ENCODE measurements around the gene ZNF566. TPM values are rescaled to one million over a fixed set of nuclear protein-coding genes. Genes with fewer than 3 reads are reported as not detected.

ZNF566 gene
- total RNA-seq (10 to 100 TPM; 10.5 to 21.9 TPM), polyA plus RNA-seq (1 to 10 TPM; 2.3 to 6.3 TPM)
- long read RNA-seq, donor 1, partial matches to known transcripts: 0 of 4 reads
- long read RNA-seq, donor 1, other reads (novel, unspliced or antisense): 0 of 4 reads
- long read RNA-seq, donor 2, partial matches to known transcripts: 0 of 2 reads
- long read RNA-seq, donor 2, other reads (novel, unspliced or antisense): 0 of 2 reads
- long read RNA-seq, donor 3, partial matches to known transcripts: 0 of 2 reads
- long read RNA-seq, donor 3, other reads (novel, unspliced or antisense): 0 of 2 reads
- long read RNA-seq, donor 4: 0 reads
- long read RNA-seq, donor 5, partial matches to known transcripts: 6 of 9 reads
- long read RNA-seq, donor 5, other reads (novel, unspliced or antisense): 0 of 9 reads

- Histone ChIP-seq H3K36me3 (ENCODE audit: control insufficient read depth in 4 of 4, insufficient read depth in 4 of 4, low read length in 4 of 4) (peaks cover 0 to 4% (median 1%) of the 10 kb centered on the region in 4 donors), H3K27me3 (ENCODE audit: control insufficient read depth in 3 of 3, insufficient read depth in 3 of 3, low read length in 2 of 3) (no peaks in the 10 kb centered on the region), H3K4me1 (ENCODE audit: control insufficient read depth in 5 of 5, insufficient read depth in 5 of 5, low read length in 5 of 5) (peaks cover 0 to 8% (median 3%) of the 10 kb centered on the region in 5 donors), H3K27ac (ENCODE audit: low read depth in 1 of 2, low read length in 1 of 2) (peak within 1 kb of the TSS; percentile 91 to 97), H3K9me3 (ENCODE audit: control insufficient read depth in 4 of 4, insufficient read depth in 3 of 4, low read length in 3 of 4) (peaks cover 0 to 3% (median 0%) of the 10 kb centered on the region in 4 donors), H3K9ac (ENCODE audit: insufficient read depth in 1 of 2, low read length in 2 of 2) (peak within 1 kb of the TSS; percentile 88 to 93), H3K4me3 (peak within 1 kb of the TSS; percentile 83)
- DNase-seq (peak; percentile 96 to 98 (median 98)), ATAC-seq (ENCODE audit: insufficient read depth, low FRiP score) (peak; percentile 94)
- 0% methylated on average over 53 of the region's 53 CpGs for WGBS, 2 donors
- no peak for TF ChIP-seq CTCF (IDR thresholded peaks at IDR 0.05; ENCODE audit: control extremely low read depth, extremely low read depth)
Observed at GRCh38 chr19:36489118-36489919, at the start of gene ZNF566. Gene ZNF566 (minus strand): TSS chr19:36489561. CDS start chr19:36476557, 13,004 bp downstream.

DNA sequence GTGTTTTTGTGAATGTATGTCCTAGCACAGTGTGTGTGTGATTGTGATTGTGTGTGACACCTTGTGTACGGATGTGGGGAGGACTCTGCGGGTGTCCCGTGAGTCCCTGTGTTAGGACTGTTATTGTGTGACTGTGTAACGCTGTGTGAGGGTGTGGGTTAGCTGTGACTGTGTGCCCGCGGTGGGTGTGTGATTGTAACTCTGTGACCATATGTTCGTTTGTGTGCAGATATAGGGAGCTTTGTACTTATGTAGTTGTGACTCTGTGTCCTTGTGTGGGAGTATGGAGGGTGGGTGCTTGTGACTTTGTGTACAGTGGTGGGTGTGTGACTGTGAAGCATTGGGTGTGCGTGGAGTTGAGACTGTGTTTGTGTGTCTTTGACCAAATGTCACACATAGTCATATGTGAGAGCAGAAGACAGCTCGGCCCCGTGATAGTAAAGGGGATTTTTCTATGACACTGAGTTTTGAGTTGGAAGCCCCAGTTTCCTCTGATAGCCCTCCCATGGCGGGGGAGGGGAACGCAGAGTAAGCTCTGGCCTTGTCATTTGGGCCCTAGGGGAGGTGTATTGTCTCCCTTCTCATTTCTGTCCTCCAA lies 39.7 kb upstream of the ZNF566 start:
- H3K27me3 ChIP-seq (ENCODE audit: control insufficient read depth in 3 of 3, insufficient read depth in 3 of 3, low read length in 2 of 3): no peaks in the 10 kb centered on the region
- 14 to 19% methylated on average over 12 of the region's 12 CpGs for WGBS, 2 donors
- DNase-seq (no peak), ATAC-seq (ENCODE audit: insufficient read depth, low FRiP score) (no peak)
- H3K9me3 ChIP-seq (ENCODE audit: control insufficient read depth in 4 of 4, insufficient read depth in 3 of 4, low read length in 3 of 4): peaks cover 0 to 16% (median 13%) of the 10 kb centered on the region in 4 donors
- H3K27ac ChIP-seq (ENCODE audit: low read depth in 1 of 2, low read length in 1 of 2): peak overlapping the region; percentile 93 to 95
- no peak for TF ChIP-seq CTCF (IDR thresholded peaks at IDR 0.05; ENCODE audit: control extremely low read depth, extremely low read depth)
- H3K9ac ChIP-seq (ENCODE audit: insufficient read depth in 1 of 2, low read length in 2 of 2): peak overlapping the region; percentile 80 to 99
- H3K4me3 ChIP-seq: peak overlapping the region; percentile 71
- peaks cover 0 to 15% (median 4%) of the 10 kb centered on the region in 5 donors for H3K4me1 ChIP-seq (ENCODE audit: control insufficient read depth in 5 of 5, insufficient read depth in 5 of 5, low read length in 5 of 5)
- peaks cover 1 to 28% (median 14%) of the 10 kb centered on the region in 4 donors for H3K36me3 ChIP-seq (ENCODE audit: control insufficient read depth in 4 of 4, insufficient read depth in 4 of 4, low read length in 4 of 4)

- Histone ChIP-seq H3K27me3 (ENCODE audit: control insufficient read depth in 3 of 3, insufficient read depth in 3 of 3, low read length in 2 of 3) (no peaks in the 10 kb centered on the region), H3K36me3 (ENCODE audit: control insufficient read depth in 4 of 4, insufficient read depth in 4 of 4, low read length in 4 of 4) (peaks cover 1 to 30% (median 14%) of the 10 kb centered on the region in 4 donors), H3K27ac (ENCODE audit: low read depth in 1 of 2, low read length in 1 of 2) (peak within 1 kb of the TSS; percentile 93 to 95), H3K4me3 (peak within 1 kb of the TSS; percentile 71), H3K9ac (ENCODE audit: insufficient read depth in 1 of 2, low read length in 2 of 2) (peak within 1 kb of the TSS; percentile 85 to 99), H3K4me1 (ENCODE audit: control insufficient read depth in 5 of 5, insufficient read depth in 5 of 5, low read length in 5 of 5) (peaks cover 0 to 15% (median 4%) of the 10 kb centered on the region in 5 donors), H3K9me3 (ENCODE audit: control insufficient read depth in 4 of 4, insufficient read depth in 3 of 4, low read length in 3 of 4) (peaks cover 0 to 16% (median 11%) of the 10 kb centered on the region in 4 donors)
- WGBS, 2 donors: 0 to 1% methylated on average over 55 of the region's 55 CpGs
- TF ChIP-seq CTCF (IDR thresholded peaks at IDR 0.05; ENCODE audit: control extremely low read depth, extremely low read depth): no peak
- DNase-seq (peak; percentile 98 to 99 (median 99)), ATAC-seq (ENCODE audit: insufficient read depth, low FRiP score) (peak; percentile 96)
Observed at GRCh38 chr19:36528194-36528920, 39.0 kb upstream of the ZNF566 start, which contains the start of gene ZNF260. Gene ZNF260 (minus strand): TSS chr19:36528271. CDS start chr19:36515238, 13,033 bp downstream.
